Activated CD8-positive, alpha-beta memory T cell treated with anti-CD3 and anti-CD28 coated beads, Interleukin-2, amount 10 ng/mL, durations not matched to agents 7 days and 5 days (primary cell): ENCODE data around the gene VPS4A. TPM values are rescaled to one million over a fixed set of nuclear protein-coding genes. Genes with fewer than 3 reads are reported as not detected.
A peak's percentile ranks its signal among the peaks of the same experiment; 100 is the strongest.

Source experiments
- ATAC-seq: fragments of 150-1000 bp; cut with Tn5 transposase; one replicate; pipeline ENCODE4 v1.10.0; 2021; ENCODE audit warnings: moderate library complexity
- CTCF ChIA-PET: fragments of 350-600 bp; sonication (Branson Sonifier 250); formaldehyde crosslinking; loops from one replicate; lab custom pipeline; 2021; ENCODE audit warnings: antibody characterized with exemption; lab: Charles Lee
- DNase-seq: peaks from one replicate; pipeline ENCODE4 v3.0.0-alpha.2; 2020
- H3K27ac Mint-ChIP-seq: one replicate; pipeline ENCODE4 v1.8.0; 2021; ENCODE audit warnings: mild to moderate bottlenecking, mixed read lengths
- H3K27me3 Mint-ChIP-seq: one replicate; pipeline ENCODE4 v1.8.0; 2021; ENCODE audit warnings: mixed read lengths
- H3K36me3 Mint-ChIP-seq: one replicate; pipeline ENCODE4 v1.8.0; 2021; ENCODE audit warnings: mild to moderate bottlenecking, mixed read lengths
- H3K4me1 Mint-ChIP-seq: one replicate; pipeline ENCODE4 v1.8.0; 2021; ENCODE audit warnings: mixed read lengths
- H3K4me3 Mint-ChIP-seq: one replicate; pipeline ENCODE4 v1.8.0; 2021; ENCODE audit warnings: mild to moderate bottlenecking, moderate library complexity, mixed read lengths
- H3K9me3 Mint-ChIP-seq: one replicate; pipeline ENCODE4 v1.8.0; 2022; ENCODE audit warnings: low read depth, mixed read lengths
- total RNA-seq, 2 experiments: library from RNA; stranded (reverse); gene quantifications; one replicate each; pipeline ENCODE4 v1.2.3, GENCODE V29; 2021

VPS4A gene
- total RNA-seq, 2 experiments from 2014 or later = 31.5 to 38.9 TPM

- Mint-ChIP-seq H3K36me3 (peaks cover 23% of the 10 kb centered on the region), H3K27me3 (no peaks in the 10 kb centered on the region), H3K4me3 (peak overlapping the region; percentile 95), H3K9me3 (no peaks in the 10 kb centered on the region), H3K27ac (peak overlapping the region; percentile 92), H3K4me1 (peaks cover 22% of the 10 kb centered on the region)
- ATAC-seq (peak; percentile 67), DNase-seq (peak; percentile 63)
- CTCF ChIA-PET = interaction anchor here (0.6 to 3.6 kb wide), 3 partner anchors 15 to 41 kb away, joined by 3 to 17 read pairs (median 4); partner anchors contain the start of gene PDF
Observed at GRCh38 chr16:69311533-69312387, 610 bp downstream of the VPS4A start.

GRCh38 chr16:69313469-69313868 lies 2.3 kb downstream of the VPS4A start:
- no peaks in the 10 kb centered on the region for H3K9me3 Mint-ChIP-seq
- H3K4me3 Mint-ChIP-seq = peak overlapping the region; percentile 59
- ATAC-seq (no peak), DNase-seq (no peak)
- peaks cover 28% of the 10 kb centered on the region for H3K36me3 Mint-ChIP-seq
- peaks cover 22% of the 10 kb centered on the region for H3K4me1 Mint-ChIP-seq
- CTCF ChIA-PET = interaction anchor here (1.3 to 3.6 kb wide), 4 partner anchors 14 to 25 kb away, joined by 3 to 17 read pairs (median 4); partner anchors contain the start of gene PDF
- peak overlapping the region; percentile 49 for H3K27ac Mint-ChIP-seq
- no peaks in the 10 kb centered on the region for H3K27me3 Mint-ChIP-seq

- peaks cover 22% of the 10 kb centered on the region for H3K4me1 Mint-ChIP-seq
- H3K36me3 Mint-ChIP-seq = peaks cover 34% of the 10 kb centered on the region
- CTCF ChIA-PET = interaction anchor here (1.1 kb wide), 1 partner anchor 165 kb away, joined by 3 read pairs; no protein-coding TSS in a partner anchor
- H3K9me3 Mint-ChIP-seq = no peaks in the 10 kb centered on the region
- no peak for ATAC-seq
- no peak for DNase-seq
- H3K27ac Mint-ChIP-seq = no peak overlapping the region
- no peaks in the 10 kb centered on the region for H3K27me3 Mint-ChIP-seq
- H3K4me3 Mint-ChIP-seq = no peak overlapping the region
Observed at GRCh38 chr16:69314534-69314933, 3.4 kb downstream of the VPS4A start.

- Mint-ChIP-seq H3K4me1 (peaks cover 17% of the 10 kb centered on the region), H3K4me3 (no peak overlapping the region), H3K27ac (no peak overlapping the region), H3K36me3 (peaks cover 38% of the 10 kb centered on the region), H3K9me3 (no peaks in the 10 kb centered on the region), H3K27me3 (no peaks in the 10 kb centered on the region)
- CTCF ChIA-PET = no interaction called here
- no peak for DNase-seq
- no peak for ATAC-seq
Observed at GRCh38 chr16:69315486-69316311, 4.5 kb downstream of the VPS4A start.

- Mint-ChIP-seq H3K9me3 (no peaks in the 10 kb centered on the region), H3K27me3 (no peaks in the 10 kb centered on the region), H3K4me3 (no peak overlapping the region), H3K27ac (no peak overlapping the region), H3K36me3 (peaks cover 46% of the 10 kb centered on the region), H3K4me1 (peaks cover 15% of the 10 kb centered on the region)
- CTCF ChIA-PET = interaction anchor here (0.8 kb wide), 1 partner anchor 14 kb away, joined by 3 read pairs; the partner anchor contains the start of gene PDF
- DNase-seq (no peak), ATAC-seq (no peak)
Observed at GRCh38 chr16:69316595-69317034, 5.5 kb downstream of the VPS4A start.

- H3K36me3 Mint-ChIP-seq = peaks cover 46% of the 10 kb centered on the region
- no peak overlapping the region for H3K4me3 Mint-ChIP-seq
- no peaks in the 10 kb centered on the region for H3K9me3 Mint-ChIP-seq
- CTCF ChIA-PET = no interaction called here
- ATAC-seq (no peak), DNase-seq (no peak)
- H3K4me1 Mint-ChIP-seq = peaks cover 9% of the 10 kb centered on the region
- no peaks in the 10 kb centered on the region for H3K27me3 Mint-ChIP-seq
- no peak overlapping the region for H3K27ac Mint-ChIP-seq
Observed at GRCh38 chr16:69318177-69318910, 7.2 kb downstream of the VPS4A start.

GRCh38 chr16:69318911-69319289 lies 7.8 kb downstream of the VPS4A start:
- Mint-ChIP-seq H3K27ac (no peak overlapping the region), H3K4me3 (no peak overlapping the region), H3K4me1 (peaks cover 3% of the 10 kb centered on the region), H3K36me3 (peaks cover 43% of the 10 kb centered on the region), H3K27me3 (no peaks in the 10 kb centered on the region), H3K9me3 (no peaks in the 10 kb centered on the region)
- ATAC-seq (no peak), DNase-seq (no peak)
- CTCF ChIA-PET = no interaction called here

- H3K27ac Mint-ChIP-seq = no peak overlapping the region
- H3K4me1 Mint-ChIP-seq = peaks cover 3% of the 10 kb centered on the region
- CTCF ChIA-PET = no interaction called here
- no peaks in the 10 kb centered on the region for H3K27me3 Mint-ChIP-seq
- H3K9me3 Mint-ChIP-seq = no peaks in the 10 kb centered on the region
- no peak overlapping the region for H3K4me3 Mint-ChIP-seq
- H3K36me3 Mint-ChIP-seq = peaks cover 43% of the 10 kb centered on the region
- ATAC-seq (no peak), DNase-seq (no peak)
Observed at GRCh38 chr16:69319381-69319780, 8.2 kb downstream of the VPS4A start.

- Mint-ChIP-seq H3K27ac (no peak overlapping the region), H3K4me3 (no peak overlapping the region), H3K36me3 (peaks cover 42% of the 10 kb centered on the region), H3K4me1 (peaks cover 6% of the 10 kb centered on the region), H3K9me3 (no peaks in the 10 kb centered on the region), H3K27me3 (no peaks in the 10 kb centered on the region)
- DNase-seq (no peak), ATAC-seq (no peak)
- CTCF ChIA-PET = no interaction called here
Observed at GRCh38 chr16:69319826-69320739, 8.9 kb downstream of the VPS4A start.

- Mint-ChIP-seq H3K27ac (no peak overlapping the region), H3K27me3 (no peaks in the 10 kb centered on the region), H3K4me1 (peaks cover 10% of the 10 kb centered on the region), H3K4me3 (no peak overlapping the region), H3K36me3 (peaks cover 43% of the 10 kb centered on the region), H3K9me3 (no peaks in the 10 kb centered on the region)
- ATAC-seq (no peak), DNase-seq (no peak)
- CTCF ChIA-PET = no interaction called here
Observed at GRCh38 chr16:69320740-69321073, 9.6 kb downstream of the VPS4A start.

- Mint-ChIP-seq H3K36me3 (peaks cover 47% of the 10 kb centered on the region), H3K4me3 (no peak overlapping the region), H3K27me3 (no peaks in the 10 kb centered on the region), H3K27ac (no peak overlapping the region), H3K4me1 (peaks cover 13% of the 10 kb centered on the region), H3K9me3 (no peaks in the 10 kb centered on the region)
- ATAC-seq (no peak), DNase-seq (no peak)
- CTCF ChIA-PET = no interaction called here
Observed at GRCh38 chr16:69321080-69321479, 9.9 kb downstream of the VPS4A start.

GRCh38 chr16:69322343-69322742 lies 11.2 kb downstream of the VPS4A start:
- Mint-ChIP-seq H3K4me3 (no peak overlapping the region), H3K9me3 (no peaks in the 10 kb centered on the region), H3K27ac (peak overlapping the region; percentile 32), H3K4me1 (peaks cover 26% of the 10 kb centered on the region), H3K36me3 (peaks cover 47% of the 10 kb centered on the region), H3K27me3 (no peaks in the 10 kb centered on the region)
- CTCF ChIA-PET = interaction anchor here (1.3 kb wide), 1 partner anchor 17 kb away, joined by 4 read pairs; the partner anchor contains the start of genes COG8 and NIP7
- DNase-seq (no peak), ATAC-seq (no peak)
